Measurements from ENCODE around the gene NBAS. TPM values are rescaled to one million over a fixed set of nuclear protein-coding genes. Genes with fewer than 3 reads are reported as not detected.

The NBAS gene
- total and polyA plus RNA-seq, 10 of the 15 experiments (the other 5 are each of a cell fraction or from before 2014, with no cell fraction given), result 4.3 to 32.7 (median 20.8) TPM

GRCh38 chr2:15230599-15231192 lies 330.4 kb downstream of the NBAS start:
- Histone ChIP-seq H3K79me2 (ENCODE audit: control insufficient read depth, insufficient read depth, low read length) (no peaks in the 10 kb centered on the region), H3K36me3 (ENCODE audit: control insufficient read depth in 2 of 2, insufficient read depth in 2 of 2, low read length in 1 of 2) (0 out of 4 replicates have a peak, but pooled peaks cover 0 to 2% of the 10 kb centered on the region in 2 experiments), H2AFZ (ENCODE audit: control insufficient read depth, low read depth, low read length) (no peak overlapping the region), H4K20me1 (ENCODE audit: control insufficient read depth, insufficient read depth) (no peaks in the 10 kb centered on the region), H3K4me3 (no peak overlapping the region), H3K9me3 (replicated peaks; ENCODE audit: control insufficient read depth, insufficient read depth, low read length) (no peaks in the 10 kb centered on the region), H3K27me3 (replicated peaks in 1 of 2; ENCODE audit: control insufficient read depth in 2 of 2, insufficient read depth in 2 of 2, low read length in 1 of 2) (no peaks in the 10 kb centered on the region), H3K4me1 (ENCODE audit: control insufficient read depth, insufficient read depth, low read length) (no peaks in the 10 kb centered on the region), H3K9ac (ENCODE audit: control insufficient read depth, insufficient read depth, low read length) (no peak overlapping the region), H3K27ac (ENCODE audit: control insufficient read depth, insufficient read depth) (no peak overlapping the region), H3K4me2 (ENCODE audit: control insufficient read depth, insufficient read depth) (no peak overlapping the region)
- WGBS (ENCODE audit: insufficient coverage, insufficient replicate concordance, low lambda C conversion rate, missing lambda C conversion rate), result 96% methylated on average over 7 of the region's 7 CpGs
- intact Hi-C loops (cut with micrococcal nuclease; ENCODE audit: unreplicated experiment) (no loop called here), in situ Hi-C loops (cut with MboI) (no loop called here)
- FAIRE-seq, result no peak
- ChIA-PET SMC1A (ENCODE audit: uncharacterized antibody, unreplicated experiment) (no interaction called here), CTCF (no interaction called here), RAD21 (ENCODE audit: unreplicated experiment) (no interaction called here), POLR2A (no interaction called here)
- no peak for ATAC-seq
- TF ChIP-seq RAD21 (IDR thresholded peaks at IDR 0.05; ENCODE audit: insufficient read depth, low read depth, low read length) (no peak), ZNF384 (IDR thresholded peaks at IDR 0.05; ENCODE audit: borderline replicate concordance, low read depth, low read length) (no peak), KDM1A (IDR thresholded peaks at IDR 0.05; ENCODE audit: borderline replicate concordance) (no peak), CREB1 (IDR thresholded peaks at IDR 0.05; ENCODE audit: low read depth) (no peak), IKZF2 (IDR thresholded peaks at IDR 0.05) (no peak), BCL3 (IDR thresholded peaks at IDR 0.05; ENCODE audit: borderline replicate concordance, insufficient read depth, low read depth, low read length, poor library complexity, severe bottlenecking) (no peak), STAT1 (conservative IDR thresholded peaks at IDR 0.05) (no peak), ZNF24 (IDR thresholded peaks at IDR 0.05) (no peak), BCL11A (IDR thresholded peaks at IDR 0.05; ENCODE audit: low read depth, low read length) (no peak), YY1 (IDR thresholded peaks at IDR 0.05; ENCODE audit: low read depth, low read length) (no peak), RB1 (IDR thresholded peaks at IDR 0.05; ENCODE audit: borderline replicate concordance) (no peak), POU2F2 (IDR thresholded peaks at IDR 0.05; ENCODE audit: borderline replicate concordance, low read depth, low read length) (no peak)
- no peak for DNase-seq (ENCODE audit: low read depth, low spot score)
- BruUV-seq (replicated peaks), result no TSS peak

Data from GM12878 (cell line).